HEK293 (cell line): ENCODE data around the gene PROKR1.

ENCODE experiments used
- CTCF ChIA-PET: fragments of 350-600 bp; formaldehyde crosslinking; extraction: SDS; loops from one replicate; lab custom pipeline; 2021; ENCODE audit warnings: antibody characterized with exemption; lab: Yijun Ruan, JAX
- POLR2A ChIA-PET: fragments of 300-600 bp; formaldehyde crosslinking; extraction: SDS; loops from one replicate; lab custom pipeline; 2020; ENCODE audit warnings: antibody characterized with exemption, inconsistent platforms; lab: Yijun Ruan, JAX
- H3K27ac ChIP-seq: fragments of 200-500 bp; sonication (Bioruptor generic); 2 replicates; pipeline ENCODE4 v1.5.1; 2014; ENCODE audit warnings: low read depth, low read length, control low read depth, inconsistent platforms; ENCODE audit errors: extremely low read depth
- H3K36me3 ChIP-seq, 2 experiments: fragments of 200-500 bp in 1 of 2; sonication (Bioruptor generic) in 1 of 2; 1 replicate in 1 of 2; 2 replicates in 1 of 2; pipeline ENCODE4 v1.5.1; 2014 to 2017; ENCODE audit warnings: inconsistent platforms in 2 of 2, low read length in 2 of 2; ENCODE audit not compliant: control insufficient read depth in 2 of 2, insufficient read depth in 1 of 2
- H3K4me1 ChIP-seq: fragments of 200-500 bp; sonication (Bioruptor generic); 2 replicates; pipeline ENCODE4 v1.5.1; 2014; ENCODE audit warnings: mild to moderate bottlenecking, low read length, inconsistent platforms; ENCODE audit not compliant: control insufficient read depth, insufficient read depth
- H3K4me3 ChIP-seq: 2 replicates; pipeline ENCODE4 v1.5.1; 2011; ENCODE audit warnings: low read depth, mild to moderate bottlenecking, control low read depth, low read length, moderate library complexity
- H3K9me3 ChIP-seq: fragments of 200-500 bp; sonication (Bioruptor generic); 2 replicates; pipeline ENCODE4 v1.5.1; 2014; ENCODE audit warnings: low read depth, low read length, inconsistent platforms; ENCODE audit not compliant: control insufficient read depth, insufficient read depth
- IKZF3 ChIP-seq: fragments of 450-650 bp; IDR thresholded peaks from 2 replicates; pipeline ENCODE4 v1.5.0; 2018; ENCODE audit warnings: missing biosample characterization, mild to moderate bottlenecking, missing genetic modification characterization, moderate library complexity
- KLF1 ChIP-seq: fragments of 450-650 bp; formaldehyde crosslinking; IDR thresholded peaks from 2 replicates; pipeline ENCODE4 v1.5.1; 2016; ENCODE audit warnings: missing biosample characterization, missing genetic modification characterization
- YY1 ChIP-seq: fragments of 450-650 bp; formaldehyde crosslinking; IDR thresholded peaks from 2 replicates; pipeline ENCODE4 v1.5.1; 2018; ENCODE audit warnings: missing biosample characterization, missing genetic modification characterization
- ZBTB21 ChIP-seq: fragments of 450-650 bp; formaldehyde crosslinking; IDR thresholded peaks from 2 replicates; pipeline ENCODE4 v1.5.1; 2017; ENCODE audit warnings: missing biosample characterization, missing genetic modification characterization
- ZBTB7A ChIP-seq: fragments of 450-650 bp; formaldehyde crosslinking; IDR thresholded peaks from 2 replicates; pipeline ENCODE4 v1.5.1; 2016; ENCODE audit warnings: low read depth, missing biosample characterization, missing genetic modification characterization
- ZIC2 ChIP-seq: fragments of 450-650 bp; formaldehyde crosslinking; IDR thresholded peaks from 2 replicates; pipeline ENCODE4 v1.5.1; 2016; ENCODE audit warnings: missing biosample characterization, missing genetic modification characterization
- ZNF133 ChIP-seq: fragments of 450-650 bp; formaldehyde crosslinking; IDR thresholded peaks from 2 replicates; pipeline ENCODE4 v1.5.1; 2016; ENCODE audit warnings: missing biosample characterization, missing genetic modification characterization
- ZNF138 ChIP-seq: fragments of 450-650 bp; formaldehyde crosslinking; IDR thresholded peaks from 2 replicates; pipeline ENCODE4 v1.5.1; 2016; ENCODE audit warnings: missing biosample characterization, missing genetic modification characterization, borderline replicate concordance
- ZNF157 ChIP-seq: fragments of 450-650 bp; formaldehyde crosslinking; IDR thresholded peaks from 2 replicates; pipeline ENCODE4 v1.5.1; 2016; ENCODE audit warnings: missing biosample characterization, missing genetic modification characterization
- ZNF184 ChIP-seq: fragments of 450-650 bp; IDR thresholded peaks from 2 replicates; pipeline ENCODE4 v1.5.1; 2018; ENCODE audit warnings: missing biosample characterization, mild to moderate bottlenecking, missing genetic modification characterization
- ZNF19 ChIP-seq: fragments of 450-650 bp; formaldehyde crosslinking; IDR thresholded peaks from 2 replicates; pipeline ENCODE4; 2016; ENCODE audit warnings: missing biosample characterization, missing genetic modification characterization, low read depth
- ZNF211 ChIP-seq: fragments of 450-650 bp; formaldehyde crosslinking; IDR thresholded peaks from 2 replicates; pipeline ENCODE4 v1.5.1; 2016; ENCODE audit warnings: low read depth, missing biosample characterization, missing genetic modification characterization
- ZNF221 ChIP-seq: fragments of 450-650 bp; formaldehyde crosslinking; IDR thresholded peaks from 2 replicates; pipeline ENCODE4 v1.5.1; 2017; ENCODE audit warnings: missing biosample characterization, missing genetic modification characterization, borderline replicate concordance
- ZNF341 ChIP-seq: fragments of 450-650 bp; formaldehyde crosslinking; IDR thresholded peaks from 2 replicates; pipeline ENCODE4; 2016; ENCODE audit warnings: low read depth, missing biosample characterization, missing genetic modification characterization
- ZNF416 ChIP-seq: fragments of 450-650 bp; formaldehyde crosslinking; IDR thresholded peaks from 2 replicates; pipeline ENCODE4 v1.5.1; 2016; ENCODE audit warnings: missing biosample characterization, missing genetic modification characterization
- ZNF555 ChIP-seq: fragments of 450-650 bp; formaldehyde crosslinking; conservative IDR thresholded peaks from 2 replicates; pipeline ENCODE4 v1.5.1; 2017; ENCODE audit warnings: missing biosample characterization, mild to moderate bottlenecking, missing genetic modification characterization, inconsistent platforms
- ZNF560 ChIP-seq: fragments of 450-650 bp; formaldehyde crosslinking; IDR thresholded peaks from 2 replicates; pipeline ENCODE4 v1.5.1; 2017; ENCODE audit warnings: missing biosample characterization, missing genetic modification characterization, borderline replicate concordance
- ZNF571 ChIP-seq: fragments of 450-650 bp; formaldehyde crosslinking; IDR thresholded peaks from 2 replicates; pipeline ENCODE4 v1.5.0; 2017; ENCODE audit warnings: missing biosample characterization, missing genetic modification characterization
- ZNF600 ChIP-seq: fragments of 450-650 bp; formaldehyde crosslinking; IDR thresholded peaks from 2 replicates; pipeline ENCODE4 v1.5.1; 2016; ENCODE audit warnings: missing biosample characterization, missing genetic modification characterization
- ZNF776 ChIP-seq: fragments of 450-650 bp; formaldehyde crosslinking; IDR thresholded peaks from 2 replicates; pipeline ENCODE4 v1.5.0; 2017; ENCODE audit warnings: missing biosample characterization, missing genetic modification characterization, borderline replicate concordance
- ZNF792 ChIP-seq: fragments of 450-650 bp; formaldehyde crosslinking; IDR thresholded peaks from 2 replicates; pipeline ENCODE4 v1.5.1; 2016; ENCODE audit warnings: missing biosample characterization, missing genetic modification characterization
- ZNF830 ChIP-seq: fragments of 450-650 bp; IDR thresholded peaks from 2 replicates; pipeline ENCODE4 v1.5.0; 2018; ENCODE audit warnings: missing biosample characterization, missing genetic modification characterization, low read depth, mild to moderate bottlenecking, moderate library complexity
- TF ChIP-seq, protein P1 (sequence below): fragments of 450-650 bp; formaldehyde crosslinking; IDR thresholded peaks from 2 replicates; pipeline ENCODE4 v1.5.1; 2016; ENCODE audit warnings: missing biosample characterization, missing genetic modification characterization
- TF ChIP-seq, protein P2 (sequence below): fragments of 450-650 bp; formaldehyde crosslinking; IDR thresholded peaks from 2 replicates; pipeline ENCODE4 v1.5.1; 2016; ENCODE audit warnings: missing biosample characterization, missing genetic modification characterization

Gene PROKR1

DNA sequence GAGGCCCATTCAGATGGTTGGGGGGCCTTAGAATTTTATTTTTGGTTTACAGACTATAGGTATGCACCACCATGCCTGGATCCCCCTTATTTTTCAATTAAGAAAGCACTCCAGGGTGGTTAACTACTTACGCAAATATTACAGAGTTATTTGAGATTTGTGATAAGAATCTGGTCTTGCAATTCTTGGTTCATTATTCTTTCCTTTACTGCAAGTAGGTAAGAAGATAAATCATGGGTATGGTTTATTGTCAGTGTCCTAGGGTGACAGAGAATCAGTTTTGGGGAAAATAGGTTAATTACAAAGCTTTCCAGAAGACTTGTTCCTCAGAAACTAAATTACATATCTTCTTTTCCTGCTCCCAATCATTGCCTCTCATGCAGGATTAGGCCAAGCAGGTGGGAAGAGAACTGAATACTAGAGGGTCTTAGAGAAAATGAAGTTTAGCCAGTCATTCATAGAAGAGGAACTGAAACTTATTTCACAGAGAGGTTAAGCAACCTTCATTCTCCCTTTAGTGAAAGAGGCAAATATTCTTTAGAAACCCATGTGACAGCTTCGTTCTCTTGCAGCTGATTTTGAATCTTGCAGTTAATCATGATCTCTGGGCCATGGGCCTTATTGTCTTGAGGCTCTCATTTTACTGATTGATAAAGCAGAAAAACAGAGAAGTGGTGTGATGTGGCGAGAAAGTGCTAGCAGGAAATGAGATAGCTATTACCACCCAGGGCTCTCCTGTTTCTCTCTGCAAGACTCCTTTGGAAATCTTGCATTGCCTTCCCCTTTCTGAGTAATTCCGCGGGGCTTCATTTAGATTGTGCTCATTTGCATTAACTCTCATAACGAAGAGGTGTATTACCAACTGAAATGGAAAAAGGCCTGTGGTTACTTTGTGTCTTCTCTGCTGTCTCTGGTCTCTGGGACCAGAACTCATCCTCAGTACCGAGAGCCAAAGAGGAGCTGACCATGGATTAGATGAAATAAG, 46.5 kb downstream of the PROKR1 start:
- POLR2A ChIA-PET: no interaction called here
- H3K4me1 ChIP-seq: peaks cover 2% of the 10 kb centered on the region; the same call in 1 of the 2 replicates
- H3K9me3 ChIP-seq: no peaks in the 10 kb centered on the region
- TF ChIP-seq ZNF555 (no peak), ZNF830 (no peak), KLF1 (tag by site-specific recombination) (no peak), ZNF157 (tag by site-specific recombination) (no peak), ZNF792 (tag by site-specific recombination) (no peak), ZNF211 (tag by site-specific recombination) (no peak), ZNF416 (no peak), ZNF560 (tag by site-specific recombination) (no peak), YY1 (no peak), ZIC2 (no peak), ZNF341 (tag by site-specific recombination) (no peak), ZNF571 (tag by site-specific recombination) (no peak)
- TF ChIP-seq, protein P1, sequence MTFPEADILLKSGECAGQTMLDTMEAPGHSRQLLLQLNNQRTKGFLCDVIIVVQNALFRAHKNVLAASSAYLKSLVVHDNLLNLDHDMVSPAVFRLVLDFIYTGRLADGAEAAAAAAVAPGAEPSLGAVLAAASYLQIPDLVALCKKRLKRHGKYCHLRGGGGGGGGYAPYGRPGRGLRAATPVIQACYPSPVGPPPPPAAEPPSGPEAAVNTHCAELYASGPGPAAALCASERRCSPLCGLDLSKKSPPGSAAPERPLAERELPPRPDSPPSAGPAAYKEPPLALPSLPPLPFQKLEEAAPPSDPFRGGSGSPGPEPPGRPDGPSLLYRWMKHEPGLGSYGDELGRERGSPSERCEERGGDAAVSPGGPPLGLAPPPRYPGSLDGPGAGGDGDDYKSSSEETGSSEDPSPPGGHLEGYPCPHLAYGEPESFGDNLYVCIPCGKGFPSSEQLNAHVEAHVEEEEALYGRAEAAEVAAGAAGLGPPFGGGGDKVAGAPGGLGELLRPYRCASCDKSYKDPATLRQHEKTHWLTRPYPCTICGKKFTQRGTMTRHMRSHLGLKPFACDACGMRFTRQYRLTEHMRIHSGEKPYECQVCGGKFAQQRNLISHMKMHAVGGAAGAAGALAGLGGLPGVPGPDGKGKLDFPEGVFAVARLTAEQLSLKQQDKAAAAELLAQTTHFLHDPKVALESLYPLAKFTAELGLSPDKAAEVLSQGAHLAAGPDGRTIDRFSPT (tag by site-specific recombination): no peak
- TF ChIP-seq, protein P2, sequence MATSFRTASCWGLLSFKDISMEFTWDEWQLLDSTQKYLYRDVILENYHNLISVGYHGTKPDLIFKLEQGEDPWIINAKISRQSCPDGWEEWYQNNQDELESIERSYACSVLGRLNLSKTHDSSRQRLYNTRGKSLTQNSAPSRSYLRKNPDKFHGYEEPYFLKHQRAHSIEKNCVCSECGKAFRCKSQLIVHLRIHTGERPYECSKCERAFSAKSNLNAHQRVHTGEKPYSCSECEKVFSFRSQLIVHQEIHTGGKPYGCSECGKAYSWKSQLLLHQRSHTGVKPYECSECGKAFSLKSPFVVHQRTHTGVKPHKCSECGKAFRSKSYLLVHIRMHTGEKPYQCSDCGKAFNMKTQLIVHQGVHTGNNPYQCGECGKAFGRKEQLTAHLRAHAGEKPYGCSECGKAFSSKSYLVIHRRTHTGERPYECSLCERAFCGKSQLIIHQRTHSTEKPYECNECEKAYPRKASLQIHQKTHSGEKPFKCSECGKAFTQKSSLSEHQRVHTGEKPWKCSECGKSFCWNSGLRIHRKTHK: no peak
- TF ChIP-seq, all 188 proteins: peak for 0
- Histone ChIP-seq H3K27ac (no peak overlapping the region), H3K4me3 (no peak overlapping the region), H3K36me3 (no peaks in the 10 kb centered on the region)
- CTCF ChIA-PET: interaction anchor here (1.0 kb wide), 1 partner anchor 20 kb away, joined by 3 read pairs; no protein-coding TSS in a partner anchor

DNA sequence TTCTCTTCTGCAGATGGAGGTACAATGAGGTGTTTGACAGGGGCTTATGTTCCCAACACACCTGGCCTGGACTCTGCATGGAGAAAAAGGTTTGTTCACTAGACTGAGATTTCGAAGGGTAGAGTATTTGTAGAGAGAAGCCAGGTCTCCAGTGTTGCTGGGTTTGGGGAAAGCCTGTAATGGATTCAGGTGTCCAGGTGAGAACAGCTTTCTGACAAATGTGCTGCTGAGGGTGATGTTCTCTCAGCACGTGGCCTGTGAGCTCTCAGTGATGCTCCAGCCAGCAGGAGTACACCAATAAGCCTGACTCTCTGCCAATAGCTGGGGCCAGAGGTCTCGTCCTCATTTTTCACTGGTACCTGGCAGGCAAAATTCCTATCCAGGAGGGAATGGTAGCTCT, 47.5 kb downstream of the PROKR1 start:
- no peak for TF ChIP-seq ZBTB21 (tag by site-specific recombination)
- H3K36me3 ChIP-seq: no peaks in the 10 kb centered on the region
- POLR2A ChIA-PET: no interaction called here
- H3K4me3 ChIP-seq: no peak overlapping the region
- H3K9me3 ChIP-seq: no peaks in the 10 kb centered on the region
- H3K4me1 ChIP-seq: peaks cover 2% of the 10 kb centered on the region; the same call in 1 of the 2 replicates
- CTCF ChIA-PET: interaction anchor here (1.2 to 1.7 kb wide), 3 partner anchors 19 to 227 kb away, joined by 4 to 10 read pairs (median 7); no protein-coding TSS in a partner anchor
- H3K27ac ChIP-seq: no peak overlapping the region

DNA sequence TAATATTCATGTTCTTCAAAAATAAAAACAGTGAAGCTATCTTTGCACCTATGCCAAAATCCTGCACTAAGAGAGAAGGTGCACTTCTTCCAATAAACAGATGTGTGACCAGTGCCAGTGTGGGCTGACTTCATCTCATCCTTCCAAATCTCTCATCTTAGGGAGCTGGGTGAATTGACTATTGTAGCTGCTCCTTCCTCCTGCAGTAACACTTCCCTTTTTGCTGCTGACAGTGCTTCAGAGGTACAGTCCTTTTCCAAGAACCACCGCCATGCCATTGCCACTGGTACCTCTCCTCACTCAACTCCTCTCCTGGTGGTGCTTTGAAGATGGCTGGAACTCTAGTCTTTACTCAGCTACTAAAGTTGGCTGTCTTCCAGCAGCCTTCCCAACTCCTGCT, 49.1 kb downstream of the PROKR1 start:
- H3K4me3 ChIP-seq: no peak overlapping the region
- ChIA-PET POLR2A (no interaction called here), CTCF (interaction anchor here (0.7 to 1.1 kb wide), 2 partner anchors 10 to 97 kb away, joined by 3 read pairs; no protein-coding TSS in a partner anchor)
- H3K4me1 ChIP-seq: peaks cover 2% of the 10 kb centered on the region; the same call in 1 of the 2 replicates
- H3K36me3 ChIP-seq: no peaks in the 10 kb centered on the region
- no peak overlapping the region for H3K27ac ChIP-seq
- no peaks in the 10 kb centered on the region for H3K9me3 ChIP-seq
- TF ChIP-seq ZNF19 (tag by site-specific recombination) (no peak), ZBTB7A (tag by site-specific recombination) (no peak), ZNF138 (tag by site-specific recombination) (no peak), ZNF184 (tag by site-specific recombination) (no peak), ZNF600 (no peak), YY1 (no peak), ZNF776 (no peak), ZNF221 (no peak), IKZF3 (tag by site-specific recombination) (no peak), ZNF133 (tag by site-specific recombination) (no peak)
- TF ChIP-seq, protein P1 (tag by site-specific recombination): no peak
